ENCODE data around the gene ZNF33B. TPM values are rescaled to one million over a fixed set of nuclear protein-coding genes. Genes with fewer than 3 reads are reported as not detected.

ZNF33B gene
- total and polyA plus RNA-seq, 9 of the 15 experiments (the other 6 are each of a cell fraction or from before 2014, with no cell fraction given), result 6.9 to 23.9 (median 15.4) TPM

GRCh38 chr10:42645103-42645502, 6.7 kb upstream of the ZNF33B start (continued):
- TF ChIP-seq, protein P1, sequence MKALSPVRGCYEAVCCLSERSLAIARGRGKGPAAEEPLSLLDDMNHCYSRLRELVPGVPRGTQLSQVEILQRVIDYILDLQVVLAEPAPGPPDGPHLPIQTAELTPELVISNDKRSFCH (CRISPR knock-in tag; IDR thresholded peaks at IDR 0.05), result no peak
- TF ChIP-seq, protein P1 (tag; IDR thresholded peaks at IDR 0.05), result no peak
- no peak for TF ChIP-seq ZNF23 (CRISPR knock-in tag; IDR thresholded peaks at IDR 0.05)
- TF ChIP-seq FOXM1 (IDR thresholded peaks at IDR 0.05; ENCODE audit: low read depth), result peak; percentile 78
- TF ChIP-seq FOXM1 (CRISPR knock-in tag; IDR thresholded peaks at IDR 0.05; ENCODE audit: low read depth), result no peak
- no peak for TF ChIP-seq COPS2 (conservative IDR thresholded peaks at IDR 0.05)
- no peak for TF ChIP-seq STAT5B (CRISPR knock-in tag; IDR thresholded peaks at IDR 0.05)
- TF ChIP-seq EZH2 (IDR thresholded peaks at IDR 0.05; ENCODE audit: borderline replicate concordance, low read depth, low read length), result peak; percentile 82; the same call in 1 of the 2 replicates
- no peak for TF ChIP-seq ZNF224 (CRISPR knock-in tag; IDR thresholded peaks at IDR 0.05)
- TF ChIP-seq HIVEP1 (CRISPR knock-in tag; IDR thresholded peaks at IDR 0.05), result no peak
- peak; percentile 81; the same call in 1 of the 2 replicates for TF ChIP-seq ZNF197 (CRISPR knock-in tag; IDR thresholded peaks at IDR 0.05; ENCODE audit: low read depth)
- TF ChIP-seq CHD1 (IDR thresholded peaks at IDR 0.05; ENCODE audit: low read length), result no peak
- TF ChIP-seq ZFP36 (IDR thresholded peaks at IDR 0.05; ENCODE audit: low read depth, low read length, partially characterized antibody), result no peak
- no peak for TF ChIP-seq ZNF316 (IDR thresholded peaks at IDR 0.05)
- TF ChIP-seq THRAP3 (IDR thresholded peaks at IDR 0.05; ENCODE audit: borderline replicate concordance), result no peak
- TF ChIP-seq HNRNPH1 (optimal IDR thresholded peaks at IDR 0.05; ENCODE audit: low read depth, low read length), result no peak
- TF ChIP-seq SRF (CRISPR knock-in tag; IDR thresholded peaks at IDR 0.05), result no peak
- peak; percentile 75; the same call in 1 of the 2 replicates for TF ChIP-seq TEAD2 (tag; IDR thresholded peaks at IDR 0.05)
- peak; percentile 98 for TF ChIP-seq POLR2AphosphoS5 (IDR thresholded peaks at IDR 0.05; ENCODE audit: control insufficient read depth, insufficient read depth, low read depth, low read length)
- TF ChIP-seq ZNF778 (CRISPR knock-in tag; IDR thresholded peaks at IDR 0.05), result no peak
- peak in 1 of 2 experiments; percentile 18; a peak in 1 of 4 replicates for TF ChIP-seq HDAC1 (IDR thresholded peaks at IDR 0.05)
- no peak for TF ChIP-seq ZNF121 (CRISPR knock-in tag; conservative IDR thresholded peaks at IDR 0.05)
- TF ChIP-seq NCOA6 (IDR thresholded peaks at IDR 0.05), result no peak
- TF ChIP-seq CEBPG (CRISPR knock-in tag; IDR thresholded peaks at IDR 0.05), result no peak
- TF ChIP-seq CEBPG (tag; conservative IDR thresholded peaks at IDR 0.05 in 1 of 2, IDR thresholded peaks at IDR 0.05 in 1 of 2), result no peak
- TF ChIP-seq, protein P2, sequence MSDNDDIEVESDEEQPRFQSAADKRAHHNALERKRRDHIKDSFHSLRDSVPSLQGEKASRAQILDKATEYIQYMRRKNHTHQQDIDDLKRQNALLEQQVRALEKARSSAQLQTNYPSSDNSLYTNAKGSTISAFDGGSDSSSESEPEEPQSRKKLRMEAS (CRISPR knock-in tag; IDR thresholded peaks at IDR 0.05), result no peak
- no peak for TF ChIP-seq ZNF239 (CRISPR knock-in tag; IDR thresholded peaks at IDR 0.05)
- 0 out of 2 replicates have a peak, but pooled peaks have one; percentile 52 for TF ChIP-seq ETV5 (CRISPR knock-in tag; IDR thresholded peaks at IDR 0.05; ENCODE audit: low read depth)
- no peak for TF ChIP-seq KLF10 (CRISPR knock-in tag; IDR thresholded peaks at IDR 0.05)
- no peak for TF ChIP-seq RFX1 (IDR thresholded peaks at IDR 0.05)
- peak; percentile 98 for TF ChIP-seq KLF16 (IDR thresholded peaks at IDR 0.05)
- TF ChIP-seq RNF2 (IDR thresholded peaks at IDR 0.05), result peak; percentile 70; the same call in 1 of the 2 replicates
- TF ChIP-seq, protein P3, sequence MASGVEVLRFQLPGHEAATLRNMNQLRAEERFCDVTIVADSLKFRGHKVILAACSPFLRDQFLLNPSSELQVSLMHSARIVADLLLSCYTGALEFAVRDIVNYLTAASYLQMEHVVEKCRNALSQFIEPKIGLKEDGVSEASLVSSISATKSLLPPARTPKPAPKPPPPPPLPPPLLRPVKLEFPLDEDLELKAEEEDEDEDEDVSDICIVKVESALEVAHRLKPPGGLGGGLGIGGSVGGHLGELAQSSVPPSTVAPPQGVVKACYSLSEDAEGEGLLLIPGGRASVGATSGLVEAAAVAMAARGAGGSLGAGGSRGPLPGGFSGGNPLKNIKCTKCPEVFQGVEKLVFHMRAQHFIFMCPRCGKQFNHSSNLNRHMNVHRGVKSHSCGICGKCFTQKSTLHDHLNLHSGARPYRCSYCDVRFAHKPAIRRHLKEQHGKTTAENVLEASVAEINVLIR (CRISPR knock-in tag; IDR thresholded peaks at IDR 0.05), result no peak
- TF ChIP-seq ZNF717 (CRISPR knock-in tag; IDR thresholded peaks at IDR 0.05), result no peak
